GDM1 (cell line): ENCODE data around the gene AKAP10.
"Not testable (repeated sequence)": the region's sequence is repeated elsewhere in the genome, so short reads cannot be mapped to it uniquely, and the experiment has no call there.

Experiments used
- DNase-seq: peaks from one replicate; lab custom pipeline; 2025; lab: John Stamatoyannopoulos, UW

The AKAP10 gene

DNA sequence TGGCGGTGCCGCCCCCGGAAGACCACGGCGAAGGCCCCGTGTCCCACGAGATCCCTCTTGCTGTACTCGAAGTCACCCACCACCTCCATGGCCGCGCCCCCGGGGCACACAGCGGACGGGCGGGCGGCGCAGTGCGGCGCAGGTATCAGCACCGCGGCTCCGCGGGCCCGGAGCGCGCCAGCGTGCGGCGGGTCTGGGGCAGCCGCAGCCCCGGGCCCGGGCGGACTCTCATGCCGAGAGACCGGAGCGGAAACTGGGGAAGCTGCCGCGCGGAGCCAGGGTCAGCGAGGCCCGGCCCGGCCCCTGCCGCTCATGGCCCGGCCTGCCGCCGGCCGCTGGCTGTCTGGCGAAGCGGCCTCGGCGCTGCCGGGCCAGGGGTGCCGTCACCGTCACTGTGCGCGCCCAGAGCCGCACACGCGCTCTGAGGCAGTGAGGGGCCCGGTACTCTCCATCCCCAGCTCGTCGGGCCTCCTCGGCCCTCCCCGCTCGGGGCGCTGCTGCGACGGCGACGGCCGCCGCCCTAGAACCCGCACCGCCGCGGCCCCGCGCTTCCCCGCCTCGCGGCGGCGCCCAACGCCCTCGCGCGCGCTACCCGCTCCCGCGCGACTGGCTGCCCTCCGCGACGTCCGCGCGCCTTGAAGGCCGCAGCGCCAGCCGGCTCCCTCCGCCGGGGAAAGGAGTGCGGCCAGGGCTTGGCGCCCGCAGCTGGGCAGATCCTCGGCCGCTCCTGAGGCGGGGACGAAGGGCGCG lies 110.1 kb downstream of the AKAP10 start, which contains the start of gene ULK2:
ULK2 (minus strand) TSS at position 608 of the 750 bp plus-strand sequence; CDS start at position 89, 519 bp downstream.
- no peak for DNase-seq

DNA sequence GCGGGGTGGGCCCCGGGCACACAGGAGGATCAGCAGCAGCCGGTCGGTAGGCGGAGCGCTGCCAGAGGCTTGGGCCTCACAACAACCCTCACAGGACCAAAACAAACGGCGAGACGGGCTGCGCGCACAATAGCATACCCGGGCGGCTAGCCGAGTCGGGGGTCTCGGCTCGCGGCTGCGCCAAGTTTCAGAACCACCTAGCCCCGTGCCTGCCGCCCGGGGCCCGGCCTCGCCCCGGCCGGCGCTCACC lies 110.6 kb downstream of the AKAP10 start:
- DNase-seq = no peak

DNA sequence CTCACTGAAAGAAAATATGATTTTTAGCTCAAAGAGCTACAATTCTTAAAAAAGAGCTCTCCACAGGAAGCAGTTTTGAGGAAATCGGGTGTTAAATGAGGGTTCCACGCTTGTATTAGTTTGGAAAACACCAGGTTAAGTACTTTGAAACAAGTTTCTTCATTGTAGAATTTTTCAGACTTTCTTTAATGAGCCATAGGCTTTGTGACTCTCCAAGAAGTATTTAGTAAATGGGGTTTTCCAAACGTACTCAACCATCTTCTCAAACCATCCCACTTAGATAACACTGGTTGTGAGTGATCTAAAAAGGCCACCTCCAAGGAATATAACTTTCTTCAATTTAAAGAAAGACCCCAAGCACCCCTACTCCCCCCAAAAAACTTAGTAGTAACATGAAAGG lies 112.6 kb downstream of the AKAP10 start:
- no peak for DNase-seq

DNA sequence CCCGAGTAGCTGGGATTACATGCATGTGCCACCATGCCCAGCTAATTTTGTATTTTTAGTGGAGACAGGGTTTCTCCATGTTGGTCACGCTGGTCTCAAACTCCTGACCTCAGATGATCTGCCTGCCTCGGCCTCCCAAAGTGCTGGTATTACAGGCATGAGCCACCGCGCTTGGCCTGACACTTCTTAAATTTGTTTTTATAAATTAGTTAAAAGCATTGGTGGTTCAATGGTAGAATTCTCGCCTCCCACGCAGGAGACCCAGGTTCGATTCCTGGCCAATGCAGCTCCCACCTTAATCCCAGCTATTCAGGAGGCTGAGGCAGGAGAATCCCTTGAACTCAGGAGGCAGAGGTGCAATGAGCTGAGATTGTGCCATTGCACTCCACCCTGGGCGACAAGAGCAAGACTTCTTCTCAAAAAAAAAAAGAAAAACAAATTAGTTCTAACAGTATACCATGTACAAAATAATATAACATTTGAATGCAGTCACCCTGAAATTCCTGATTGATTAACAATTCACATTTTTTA lies 116.9 kb downstream of the AKAP10 start:
- not testable (repeated sequence) for DNase-seq

DNA sequence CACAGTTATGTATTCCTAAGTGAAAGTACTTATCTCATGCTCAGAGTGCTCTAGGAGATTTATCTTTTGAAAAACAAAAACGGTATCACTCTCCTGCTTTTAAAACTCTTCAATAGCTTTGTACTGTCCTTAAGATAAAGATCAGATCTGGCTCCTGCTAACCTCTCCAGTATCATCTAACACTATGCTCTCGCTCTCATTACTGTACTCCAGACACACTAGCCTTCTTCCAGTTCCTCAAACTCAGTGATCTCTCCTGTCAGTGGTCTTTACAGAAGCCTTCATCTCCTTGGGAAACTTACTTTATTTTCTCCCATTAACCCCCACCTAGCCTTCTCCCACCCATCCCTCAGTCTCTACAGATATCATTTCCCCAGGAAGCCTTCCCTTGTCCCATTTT lies 120.0 kb downstream of the AKAP10 start:
- DNase-seq = no peak
